Medulla oblongata (tissue), 1 donor: ENCODE results near the gene PDE4C.
A peak's percentile ranks its signal among the peaks of the same experiment; 100 is the strongest.

Source experiments
- DNase-seq: peaks from one replicate; pipeline ENCODE4 v3.0.0-alpha.2; 2015; ENCODE audit errors: extremely low spot score

The PDE4C gene

DNA sequence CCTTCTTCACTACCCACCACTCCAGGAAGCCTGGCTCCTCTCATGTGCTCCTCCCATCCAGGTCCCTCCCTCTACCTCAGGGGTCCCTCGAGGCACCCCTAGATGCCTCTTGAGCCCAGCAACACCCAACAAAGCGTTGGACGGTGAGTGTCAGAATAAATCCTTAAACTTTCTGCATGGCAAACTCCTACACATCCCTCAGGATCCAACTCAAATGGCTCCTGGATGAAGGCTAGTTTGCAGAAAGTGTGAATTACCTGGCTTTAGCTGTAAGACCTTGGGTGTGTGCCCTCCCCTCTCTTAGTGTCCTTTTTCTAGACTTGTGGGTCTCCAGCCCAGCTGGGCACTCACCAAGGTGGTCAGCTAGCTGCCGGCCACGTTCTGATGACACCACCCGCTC is 27.9 kb downstream of the PDE4C start:
- no peak for DNase-seq

DNA sequence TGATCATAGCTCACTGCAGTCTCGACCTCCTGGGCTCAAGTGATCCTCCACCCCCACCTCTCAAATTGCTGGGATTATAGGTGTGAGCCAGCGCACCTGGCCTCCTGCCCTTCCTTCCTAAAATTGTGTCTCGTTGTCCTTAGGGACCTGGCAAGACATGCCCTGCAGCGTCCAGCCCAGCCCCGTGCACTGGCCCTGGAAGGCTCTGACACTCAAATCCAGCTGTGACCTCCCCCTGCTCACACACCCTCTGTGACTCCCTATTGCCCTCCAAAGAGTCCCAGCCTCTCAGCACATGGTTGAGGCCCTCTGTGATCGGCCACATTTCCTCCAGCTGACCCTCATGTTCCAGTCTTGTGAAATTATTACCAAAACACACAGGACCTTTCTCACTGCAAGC is 28.3 kb downstream of the PDE4C start:
- no peak for DNase-seq

DNA sequence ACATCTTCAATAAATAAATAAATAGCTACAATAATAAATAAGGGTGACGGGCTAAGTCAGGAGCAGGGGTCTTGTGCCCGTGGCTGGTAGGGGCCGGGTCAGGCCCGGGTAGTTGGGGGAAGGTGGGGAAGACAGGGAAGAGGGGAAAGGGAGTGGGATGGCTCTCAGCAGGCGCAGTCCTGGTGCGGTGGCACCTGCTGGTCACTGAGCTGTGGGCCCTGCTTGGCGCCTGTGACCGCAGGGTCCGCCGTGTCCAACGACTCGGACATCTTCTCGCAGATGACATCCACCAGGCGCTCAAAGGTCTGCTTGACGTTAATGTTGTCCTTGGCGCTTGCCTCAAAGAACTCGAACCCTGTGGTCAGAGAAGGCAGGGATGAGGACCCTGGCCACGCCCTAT is 28.9 kb downstream of the PDE4C start:
- DNase-seq = no peak

- no peak for DNase-seq
These were observed 29.8 kb downstream of the PDE4C start for GRCh38 chr19:18196511-18196845.

- DNase-seq = no peak
These were observed 31.5 kb downstream of the PDE4C start for GRCh38 chr19:18194554-18195238.

DNA sequence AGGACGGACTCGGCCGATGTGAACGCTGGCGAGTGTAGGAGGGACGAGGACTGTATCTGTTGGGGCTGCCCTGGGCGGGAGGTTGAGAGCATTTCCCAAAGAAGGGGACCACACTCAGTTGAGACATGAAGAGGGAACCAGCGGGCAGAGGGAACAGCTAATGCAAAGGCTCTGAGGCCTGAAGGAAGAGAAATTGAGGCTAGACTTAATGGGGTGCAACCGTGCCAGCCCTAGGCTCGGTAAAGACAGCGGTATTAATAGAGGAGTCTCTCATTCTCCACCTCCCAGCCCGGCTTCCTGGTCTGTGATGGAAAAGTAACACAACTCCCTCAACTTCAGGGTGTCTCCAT is 32.1 kb downstream of the PDE4C start:
- DNase-seq = no peak

GRCh38 chr19:18193388-18194180 is 32.7 kb downstream of the PDE4C start:
- no peak for DNase-seq

- peak; percentile 100 for DNase-seq
These were observed 33.4 kb downstream of the PDE4C start, which contains the start of gene MPV17L2 for GRCh38 chr19:18192673-18193387. TSS of gene MPV17L2 (plus strand) at chr19:18193218. CDS start at chr19:18193282, 64 bp downstream.

GRCh38 chr19:18191640-18192062 is 34.6 kb downstream of the PDE4C start:
- no peak for DNase-seq

GRCh38 chr19:18190278-18190677 is 36.0 kb downstream of the PDE4C start:
- DNase-seq = no peak

DNA sequence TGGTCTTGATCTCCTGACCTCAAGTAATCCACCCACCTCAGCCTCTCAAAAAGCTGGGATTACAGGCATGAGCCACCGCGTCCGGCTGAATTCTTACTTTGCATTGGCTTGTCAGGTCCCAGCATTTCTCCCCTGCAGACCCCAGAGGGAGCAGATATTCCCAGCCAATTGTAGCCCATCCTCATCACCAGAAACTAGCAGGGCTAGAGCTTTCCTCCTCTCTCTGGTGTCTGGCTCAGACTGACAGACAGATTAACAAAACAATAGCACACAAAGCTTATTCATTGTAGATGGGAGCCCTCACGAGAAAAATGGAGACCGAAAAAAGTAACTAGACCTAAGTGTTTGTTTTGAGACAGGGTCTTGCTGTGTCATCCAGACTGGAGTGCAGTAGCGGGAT is 40.7 kb downstream of the PDE4C start:
- DNase-seq = no peak

DNA sequence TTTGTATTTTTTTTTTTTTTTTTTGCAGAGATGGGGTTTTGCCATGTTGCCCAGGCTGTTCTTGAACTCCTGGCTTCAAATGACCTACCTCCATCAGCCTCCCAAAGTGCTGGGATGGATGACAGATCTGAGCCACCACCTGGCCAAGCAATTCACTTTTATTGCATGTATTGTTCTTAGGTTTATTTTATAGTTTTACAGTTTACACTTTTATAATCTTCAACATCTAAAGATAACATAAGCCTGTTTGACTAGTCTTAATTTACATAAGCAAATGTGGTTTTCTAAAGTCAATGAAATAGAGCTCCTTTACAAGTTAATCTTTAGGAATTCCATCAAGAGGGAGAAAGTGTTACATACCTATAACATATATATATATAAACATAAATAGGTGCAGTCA is 42.7 kb downstream of the PDE4C start:
- DNase-seq = no peak

- DNase-seq = no peak
These were observed 46.3 kb downstream of the PDE4C start for GRCh38 chr19:18179957-18180356.

DNA sequence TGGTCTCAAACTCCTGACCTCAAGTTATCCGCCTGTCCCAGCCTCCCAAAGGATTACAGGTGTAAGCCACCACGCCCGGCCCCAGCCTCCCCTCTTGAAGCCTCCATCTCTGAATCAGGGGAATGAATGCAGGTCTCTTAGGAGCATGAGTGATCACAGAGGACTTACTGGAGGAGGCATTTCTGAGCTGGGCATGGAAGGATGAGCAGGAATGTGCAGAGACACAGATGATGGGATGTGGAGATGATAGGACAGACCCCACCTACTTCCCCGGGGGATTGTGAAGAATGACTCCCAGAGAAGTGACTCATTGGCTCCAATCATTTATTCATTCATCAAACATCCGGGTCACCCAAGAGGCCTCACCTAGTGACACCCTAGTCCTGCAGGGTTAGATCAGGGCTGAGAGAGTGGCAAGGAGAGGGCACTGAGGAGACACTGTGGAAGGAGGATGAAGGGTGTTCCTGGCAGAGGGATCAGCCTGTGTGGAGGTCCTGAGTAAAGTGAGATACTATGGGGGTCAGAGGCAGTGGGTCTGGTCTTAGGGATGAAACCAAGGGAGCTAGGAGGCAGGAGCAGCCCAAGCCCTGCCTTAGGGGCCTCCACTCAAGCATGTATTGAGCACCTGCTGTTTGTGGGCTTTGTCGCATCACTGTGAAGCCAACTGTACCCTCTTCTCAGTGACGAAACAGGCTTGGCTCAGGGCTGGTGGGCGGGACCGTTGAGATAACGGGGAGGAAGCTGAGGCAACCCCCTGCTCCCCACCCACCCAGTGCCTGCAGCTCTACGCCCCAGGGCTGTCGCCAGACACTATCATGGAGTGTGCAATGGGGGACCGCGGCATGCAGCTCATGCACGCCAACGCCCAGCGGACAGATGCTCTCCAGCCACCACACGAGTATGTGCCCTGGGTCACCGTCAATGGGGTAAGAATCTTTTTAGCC is 49.6 kb downstream of the PDE4C start:
- no peak for DNase-seq

- DNase-seq = no peak
These were observed 51.3 kb downstream of the PDE4C start for GRCh38 chr19:18174983-18175382.
